Myocyte (in vitro differentiated cells): ENCODE data around the gene CHD1. TPM values are rescaled to one million over a fixed set of nuclear protein-coding genes. Genes with fewer than 3 reads are reported as not detected.
"Not testable (repeated sequence)": the region's sequence is repeated elsewhere in the genome, so short reads cannot be mapped to it uniquely, and the experiment has no call there.

Source experiments
- DNase-seq: peaks from one replicate; pipeline ENCODE4 v3.0.0-alpha.2; 2012; ENCODE audit warnings: low read depth
- polyA plus RNA-seq: library from polyadenylated mRNA; unstranded; fragments of >200 nt; gene quantifications from one replicate; pipeline ENCODE4 v1.2.1, GENCODE V29; 2012; ENCODE audit warnings: missing spikeins
- total RNA-seq: library from RNA; depleted of rRNA; stranded (reverse); fragments of >200 nt; gene quantifications from 2 replicates; pipeline ENCODE4 v1.2.3, GENCODE V29; 2014

CHD1 gene
- total RNA-seq, result 30.6 and 31.6 TPM in 2 replicates
- polyA plus RNA-seq, result 6.1 TPM

GRCh38 chr5:98928873-98929709 is at the start of gene CHD1:
TSS of gene CHD1 (minus strand) at chr5:98929007. CDS start at chr5:98926386, 2,621 bp downstream.
- DNase-seq, result peak; percentile 98

GRCh38 chr5:98978528-98978927 is 49.7 kb upstream of the CHD1 start:
- no peak for DNase-seq

GRCh38 chr5:98977723-98978122 is 48.9 kb upstream of the CHD1 start:
- DNase-seq, result no peak

- DNase-seq, result no peak
Observed at GRCh38 chr5:98975682-98976407, 47.0 kb upstream of the CHD1 start.

GRCh38 chr5:98975223-98975622 is 46.4 kb upstream of the CHD1 start:
- no peak for DNase-seq

- DNase-seq, result no peak
Observed at GRCh38 chr5:98969400-98969799, 40.6 kb upstream of the CHD1 start.

- DNase-seq, result no peak
Observed at GRCh38 chr5:98968056-98968564, 39.3 kb upstream of the CHD1 start.

- DNase-seq, result no peak
Observed at GRCh38 chr5:98965226-98965625, 36.4 kb upstream of the CHD1 start.

- DNase-seq, result no peak
Observed at GRCh38 chr5:98964621-98965020, 35.8 kb upstream of the CHD1 start.

GRCh38 chr5:98963019-98963418 is 34.2 kb upstream of the CHD1 start:
- DNase-seq, result no peak

GRCh38 chr5:98962587-98962986 is 33.8 kb upstream of the CHD1 start:
- DNase-seq, result no peak

- DNase-seq, result no peak
Observed at GRCh38 chr5:98961665-98962344, 33.0 kb upstream of the CHD1 start.

GRCh38 chr5:98957307-98957706 is 28.5 kb upstream of the CHD1 start:
- DNase-seq, result no peak

GRCh38 chr5:98955888-98956287 is 27.1 kb upstream of the CHD1 start:
- DNase-seq, result not testable (repeated sequence)

GRCh38 chr5:98955471-98955870 is 26.7 kb upstream of the CHD1 start:
- DNase-seq, result not testable (repeated sequence)

- DNase-seq, result no peak
Observed at GRCh38 chr5:98954392-98955028, 25.7 kb upstream of the CHD1 start.

- DNase-seq, result no peak
Observed at GRCh38 chr5:98942847-98943246, 14.0 kb upstream of the CHD1 start.

GRCh38 chr5:98941131-98941883 is 12.5 kb upstream of the CHD1 start:
- no peak for DNase-seq

GRCh38 chr5:98940581-98940980 is 11.8 kb upstream of the CHD1 start:
- peak; percentile 52 for DNase-seq

- DNase-seq, result peak; percentile 39
Observed at GRCh38 chr5:98938464-98938863, 9.7 kb upstream of the CHD1 start.
